Suprapubic skin (tissue), 4 donors: ENCODE measurements around the gene CD63.

Experiments
- CTCF ChIP-seq, 2 donors: fragments of 200-600 bp in 1 of 2; fragments of 450-650 bp in 1 of 2; sonication (generic) in 1 of 2; IDR thresholded peaks; one replicate each; pipeline ENCODE4 v1.5.1; 2016 to 2019; ENCODE audit warnings: antibody characterized with exemption in 2 of 2, mild to moderate bottlenecking in 1 of 2, moderate library complexity in 1 of 2
- POLR2A ChIP-seq, 2 donors: fragments of 450-650 bp; IDR thresholded peaks; one replicate each; pipeline ENCODE4 v1.6.1; 2017; ENCODE audit warnings: antibody characterized with exemption in 2 of 2, mild to moderate bottlenecking in 2 of 2, moderate library complexity in 2 of 2
- POLR2AphosphoS5 ChIP-seq, 3 donors: sonication (generic); formaldehyde crosslinking; IDR thresholded peaks; one replicate each; pipeline ENCODE4 v1.6.1; 2017; ENCODE audit warnings: antibody characterized with exemption in 3 of 3

- TF ChIP-seq CTCF (IDR thresholded peaks at IDR 0.05) (no peak), POLR2A (IDR thresholded peaks at IDR 0.05) (no peak), POLR2AphosphoS5 (IDR thresholded peaks at IDR 0.05) (no peak)
These were observed 23.7 kb downstream of the CD63 start for GRCh38 chr12:55704824-55705718.
